SU-DHL-6 (cell line): ENCODE measurements around the gene SNX27.

Source experiments
- H2AFZ ChIP-seq: fragments of 200-600 bp; sonication (generic); 2 replicates; pipeline ENCODE4 v1.6.1; 2014; ENCODE audit warnings: low read depth, mild to moderate bottlenecking, moderate library complexity, mixed read lengths, antibody characterized with exemption, low read length; ENCODE audit not compliant: severe bottlenecking
- H3F3A ChIP-seq: fragments of 200-600 bp; shearing (Covaris generic); 2 replicates; pipeline ENCODE4 v1.6.0; 2016; ENCODE audit warnings: antibody characterized with exemption, mild to moderate bottlenecking; ENCODE audit not compliant: insufficient read depth
- H3K27ac ChIP-seq: fragments of 200-600 bp; sonication (generic); 2 replicates; pipeline ENCODE4 v1.5.1; 2016; ENCODE audit warnings: low read depth, mild to moderate bottlenecking, low read length, moderate library complexity, mixed read lengths
- H3K27me3 ChIP-seq: fragments of 200-600 bp; sonication (generic), shearing (Covaris generic); 2 replicates; pipeline ENCODE4 v1.6.0; 2014; ENCODE audit warnings: mild to moderate bottlenecking, low read length
- H3K36me3 ChIP-seq: fragments of 200-600 bp; sonication (generic); 2 replicates; pipeline ENCODE4 v1.6.1; 2014; ENCODE audit warnings: mild to moderate bottlenecking, low read length, mixed read lengths
- H3K4me2 ChIP-seq: fragments of 300-600, 200-600 bp; shearing (Covaris generic), sonication (generic); 2 replicates; pipeline ENCODE4 v1.6.0; 2014; ENCODE audit warnings: low read length, low read depth, mild to moderate bottlenecking; ENCODE audit not compliant: poor library complexity, severe bottlenecking
- H3K4me3 ChIP-seq: fragments of 200-600 bp; sonication (generic); 2 replicates; pipeline ENCODE4 v1.5.1; 2014; ENCODE audit warnings: antibody characterized with exemption, low read length, mild to moderate bottlenecking, mixed read lengths; ENCODE audit not compliant: insufficient read depth, poor library complexity, severe bottlenecking
- H3K79me2 ChIP-seq: fragments of 200-600 bp; sonication (generic); 2 replicates; pipeline ENCODE4 v1.6.1; 2014; ENCODE audit warnings: mild to moderate bottlenecking, low read length, moderate library complexity; ENCODE audit not compliant: insufficient read depth
- H3K9ac ChIP-seq: fragments of 200-600 bp; sonication (generic); 2 replicates; pipeline ENCODE4 v1.7.0; 2014; ENCODE audit warnings: mild to moderate bottlenecking, low read length
- H3K9me2 ChIP-seq: fragments of 200-600 bp; sonication (generic); replicated peaks from 2 replicates; pipeline ENCODE4 v1.6.1; 2014; ENCODE audit warnings: low read length; ENCODE audit not compliant: insufficient read depth
- H3K9me3 ChIP-seq: fragments of 200-600 bp; sonication (generic); 2 replicates; pipeline ENCODE4 v1.6.1; 2014; ENCODE audit warnings: low read length, mixed read lengths; ENCODE audit not compliant: insufficient read depth
- H4K20me1 ChIP-seq: fragments of 200-600 bp; sonication (generic); 2 replicates; pipeline ENCODE4 v1.6.1; 2014; ENCODE audit warnings: low read depth, mild to moderate bottlenecking, antibody characterized with exemption, low read length, moderate library complexity, mixed read lengths
- EZH2phosphoT487 ChIP-seq: fragments of 200-600 bp; sonication (generic), shearing (Covaris generic); conservative IDR thresholded peaks from 2 replicates; pipeline ENCODE4 v1.6.1; 2018; ENCODE audit warnings: mild to moderate bottlenecking, antibody characterized with exemption, low read length, moderate library complexity, mixed read lengths
- TF ChIP-seq, protein P1 (sequence below): fragments of 200-600 bp; sonication (generic); IDR thresholded peaks from one replicate; pipeline ENCODE4 v1.5.1; 2017; ENCODE audit warnings: antibody characterized with exemption, mild to moderate bottlenecking, low read length, moderate library complexity; ENCODE audit not compliant: insufficient read depth, poor library complexity, severe bottlenecking

SNX27 gene

DNA sequence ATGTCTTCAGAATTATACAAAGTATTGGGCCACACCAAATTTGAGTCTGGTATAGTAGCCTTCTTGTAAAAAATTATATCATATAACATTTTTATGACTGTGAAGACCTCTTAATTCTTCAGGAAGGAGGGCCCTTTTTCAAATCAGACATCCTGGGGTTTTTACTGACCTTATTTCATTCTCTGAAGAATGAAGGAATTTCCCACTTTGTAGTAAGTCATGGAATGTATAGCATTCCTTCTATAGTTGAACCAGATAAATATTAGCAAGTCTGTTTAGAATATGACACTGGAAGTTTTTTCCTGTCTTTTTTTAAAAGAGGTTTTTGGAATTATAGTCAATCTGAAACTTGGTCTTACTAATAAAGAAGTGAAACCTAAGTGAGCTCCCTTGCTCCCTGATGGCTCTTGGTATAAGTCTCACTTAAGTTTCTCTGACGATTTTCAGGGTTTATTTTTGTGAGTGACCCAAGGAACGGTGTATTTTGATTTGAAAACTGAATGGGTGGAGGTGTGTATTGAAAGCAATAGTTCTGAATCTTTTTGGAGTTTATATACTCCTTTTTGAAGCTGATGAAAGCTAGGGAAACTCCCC, 23.7 kb downstream of the SNX27 start:
- Histone ChIP-seq H3K4me3 (no peak overlapping the region), H3K9me3 (no peaks in the 10 kb centered on the region), H3F3A (peaks cover 6% of the 10 kb centered on the region; the same call in 1 of the 2 replicates), H2AFZ (no peak overlapping the region), H3K79me2 (no peaks in the 10 kb centered on the region), H3K36me3 (no peaks in the 10 kb centered on the region), H4K20me1 (no peaks in the 10 kb centered on the region), H3K9me2 (no peaks in the 10 kb centered on the region), H3K27me3 (no peaks in the 10 kb centered on the region), H3K4me2 (no peak overlapping the region), H3K9ac (no peak overlapping the region), H3K27ac (no peak overlapping the region)
- TF ChIP-seq, protein P1, sequence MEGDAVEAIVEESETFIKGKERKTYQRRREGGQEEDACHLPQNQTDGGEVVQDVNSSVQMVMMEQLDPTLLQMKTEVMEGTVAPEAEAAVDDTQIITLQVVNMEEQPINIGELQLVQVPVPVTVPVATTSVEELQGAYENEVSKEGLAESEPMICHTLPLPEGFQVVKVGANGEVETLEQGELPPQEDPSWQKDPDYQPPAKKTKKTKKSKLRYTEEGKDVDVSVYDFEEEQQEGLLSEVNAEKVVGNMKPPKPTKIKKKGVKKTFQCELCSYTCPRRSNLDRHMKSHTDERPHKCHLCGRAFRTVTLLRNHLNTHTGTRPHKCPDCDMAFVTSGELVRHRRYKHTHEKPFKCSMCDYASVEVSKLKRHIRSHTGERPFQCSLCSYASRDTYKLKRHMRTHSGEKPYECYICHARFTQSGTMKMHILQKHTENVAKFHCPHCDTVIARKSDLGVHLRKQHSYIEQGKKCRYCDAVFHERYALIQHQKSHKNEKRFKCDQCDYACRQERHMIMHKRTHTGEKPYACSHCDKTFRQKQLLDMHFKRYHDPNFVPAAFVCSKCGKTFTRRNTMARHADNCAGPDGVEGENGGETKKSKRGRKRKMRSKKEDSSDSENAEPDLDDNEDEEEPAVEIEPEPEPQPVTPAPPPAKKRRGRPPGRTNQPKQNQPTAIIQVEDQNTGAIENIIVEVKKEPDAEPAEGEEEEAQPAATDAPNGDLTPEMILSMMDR, result no peak
- no peak for TF ChIP-seq EZH2phosphoT487

DNA sequence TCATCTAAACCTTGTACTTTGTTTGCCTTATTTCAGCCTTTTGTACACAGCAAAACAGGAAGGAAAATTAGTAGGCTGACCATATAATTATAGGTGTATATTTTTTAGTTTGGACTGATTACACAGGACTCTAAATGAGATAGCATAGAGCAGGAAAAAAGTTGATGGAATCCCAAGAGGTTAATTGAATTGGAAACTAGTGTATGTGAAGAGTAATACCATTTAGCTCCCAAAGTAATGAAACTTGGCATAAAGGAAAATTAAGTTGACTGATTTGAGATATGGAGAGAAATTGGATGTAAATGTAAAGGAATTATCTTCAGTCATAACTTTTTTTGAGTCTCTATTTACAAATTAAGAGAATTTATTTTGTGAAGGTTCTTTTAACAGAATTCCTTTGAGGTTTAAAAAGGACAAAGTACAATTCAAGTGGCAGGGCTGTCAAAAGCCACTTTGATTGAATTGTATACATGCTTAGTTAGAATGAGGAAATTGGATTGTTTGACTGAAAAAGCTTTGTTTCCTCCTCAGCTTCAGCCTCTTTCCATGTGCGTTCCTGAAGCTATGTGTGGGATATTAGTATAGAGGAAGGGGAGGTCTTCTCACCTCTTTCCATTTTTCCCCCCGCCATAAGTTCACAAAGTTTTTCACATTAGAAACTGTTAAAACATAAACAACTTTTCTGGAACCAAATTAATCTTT, 26.4 kb downstream of the SNX27 start:
- no peaks in the 10 kb centered on the region for H3K79me2 ChIP-seq
- H3K27ac ChIP-seq, result no peak overlapping the region
- H2AFZ ChIP-seq, result no peak overlapping the region
- peaks cover 3% of the 10 kb centered on the region; the same call in 1 of the 2 replicates for H3K36me3 ChIP-seq
- TF ChIP-seq, protein P1, result no peak
- TF ChIP-seq EZH2phosphoT487, result no peak
- H3K9ac ChIP-seq, result no peak overlapping the region
- H3K9me3 ChIP-seq, result no peaks in the 10 kb centered on the region
- H3K4me3 ChIP-seq, result no peak overlapping the region
- H3K27me3 ChIP-seq, result no peaks in the 10 kb centered on the region
- H3K4me2 ChIP-seq, result no peak overlapping the region
- H3K9me2 ChIP-seq, result no peaks in the 10 kb centered on the region
- no peaks in the 10 kb centered on the region for H4K20me1 ChIP-seq
- peaks cover 6% of the 10 kb centered on the region; the same call in 1 of the 2 replicates for H3F3A ChIP-seq

DNA sequence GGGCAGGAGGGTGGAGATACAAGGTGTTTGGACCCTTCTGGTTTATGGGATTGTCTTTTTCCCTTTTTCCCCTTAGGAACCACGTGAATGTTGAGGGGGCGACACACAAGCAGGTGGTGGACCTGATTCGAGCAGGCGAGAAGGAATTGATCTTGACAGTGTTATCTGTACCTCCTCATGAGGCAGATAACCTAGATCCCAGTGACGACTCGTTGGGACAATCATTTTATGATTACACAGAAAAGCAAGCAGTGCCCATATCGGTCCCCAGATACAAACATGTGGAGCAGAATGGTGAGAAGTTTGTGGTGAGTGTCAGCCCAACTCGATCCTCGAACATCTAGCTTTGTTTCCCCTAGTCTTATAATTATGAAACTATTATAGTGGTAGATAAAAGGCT, 27.0 kb downstream of the SNX27 start:
- peaks cover 6% of the 10 kb centered on the region; the same call in 1 of the 2 replicates for H3F3A ChIP-seq
- H2AFZ ChIP-seq, result no peak overlapping the region
- H3K9ac ChIP-seq, result no peak overlapping the region
- H3K27me3 ChIP-seq, result no peaks in the 10 kb centered on the region
- H3K27ac ChIP-seq, result no peak overlapping the region
- no peaks in the 10 kb centered on the region for H3K9me3 ChIP-seq
- H4K20me1 ChIP-seq, result no peaks in the 10 kb centered on the region
- H3K79me2 ChIP-seq, result no peaks in the 10 kb centered on the region
- H3K4me3 ChIP-seq, result no peak overlapping the region
- peaks cover 3% of the 10 kb centered on the region; the same call in 1 of the 2 replicates for H3K36me3 ChIP-seq
- H3K4me2 ChIP-seq, result no peak overlapping the region
- H3K9me2 ChIP-seq, result no peaks in the 10 kb centered on the region
- TF ChIP-seq EZH2phosphoT487, result no peak
- TF ChIP-seq, protein P1, result no peak
